OCI-LY7 (cell line): ENCODE measurements around the gene MEGF6. TPM values are rescaled to one million over a fixed set of nuclear protein-coding genes. Genes with fewer than 3 reads are reported as not detected.

Source experiments
- BruUV-seq: library from RNA; stranded (reverse); fragments of 400-500 nt; replicated peaks from 2 replicates; lab custom pipeline; 2021; lab: Mats Ljungman, UMichigan
- CTCF ChIA-PET: fragments of 300-600 bp; sonication (Branson Sonifier 250); formaldehyde crosslinking; loops from one replicate; lab custom pipeline; 2022; ENCODE audit warnings: antibody characterized with exemption; ENCODE audit not compliant: unreplicated experiment; lab: Charles Lee
- POLR2A ChIA-PET: fragments of 300-600 bp; sonication (Branson Sonifier 250); formaldehyde crosslinking; loops from one replicate; lab custom pipeline; 2022; ENCODE audit warnings: antibody characterized with exemption; lab: Charles Lee
- DNase-seq: peaks from one replicate; pipeline ENCODE4 v3.0.0-alpha.2; 2015; ENCODE audit warnings: low spot score
- H2AFZ ChIP-seq: fragments of 200-600 bp; sonication (generic), shearing (Covaris generic); 2 replicates; pipeline ENCODE4 v1.6.1; 2014; ENCODE audit warnings: mild to moderate bottlenecking, antibody characterized with exemption, low read length, moderate library complexity
- H3K27ac ChIP-seq: fragments of 200-600 bp; sonication (generic); 2 replicates; pipeline ENCODE4 v1.5.1; 2014; ENCODE audit warnings: mixed run types, low read depth, mild to moderate bottlenecking, moderate library complexity, low read length, inconsistent platforms; ENCODE audit not compliant: poor library complexity, severe bottlenecking
- H3K36me3 ChIP-seq: fragments of 200-600 bp; sonication (generic); 2 replicates; pipeline ENCODE4 v1.6.1; 2014; ENCODE audit warnings: mild to moderate bottlenecking, antibody characterized with exemption, low read length, moderate library complexity, mixed read lengths; ENCODE audit not compliant: insufficient read depth
- H3K4me1 ChIP-seq: fragments of 200-600 bp; sonication (generic); 2 replicates; pipeline ENCODE4 v1.5.1; 2014; ENCODE audit warnings: mild to moderate bottlenecking, low read length; ENCODE audit not compliant: insufficient read depth, poor library complexity, severe bottlenecking
- H3K4me2 ChIP-seq: fragments of 200-600 bp; sonication (generic); 2 replicates; pipeline ENCODE4 v1.6.1; 2014; ENCODE audit warnings: mild to moderate bottlenecking, low read length
- H3K4me3 ChIP-seq: fragments of 200-600 bp; sonication (generic); 2 replicates; pipeline ENCODE4 v1.5.1; 2014; ENCODE audit warnings: mild to moderate bottlenecking, low read depth, low read length; ENCODE audit not compliant: poor library complexity, severe bottlenecking
- H3K79me2 ChIP-seq: fragments of 200-600 bp; sonication (generic); 2 replicates; pipeline ENCODE4 v1.6.1; 2016; ENCODE audit warnings: low read depth, mild to moderate bottlenecking, low read length, moderate library complexity, mixed read lengths; ENCODE audit not compliant: insufficient read depth
- H3K9me2 ChIP-seq: fragments of 200-600 bp; sonication (generic); 2 replicates; pipeline ENCODE4 v1.6.1; 2016; ENCODE audit warnings: mild to moderate bottlenecking, low read length, mixed read lengths; ENCODE audit not compliant: insufficient read depth
- H3K9me3 ChIP-seq: fragments of 200-600 bp; sonication (generic); 2 replicates; pipeline ENCODE4 v1.6.1; 2014; ENCODE audit warnings: mild to moderate bottlenecking, mixed run types, low read length, mixed read lengths
- H4K20me1 ChIP-seq: fragments of 200-600 bp; sonication (generic); 2 replicates; pipeline ENCODE4 v1.6.1; 2014; ENCODE audit warnings: mild to moderate bottlenecking, antibody characterized with exemption, low read length, moderate library complexity, mixed read lengths; ENCODE audit not compliant: insufficient read depth
- CTCF ChIP-seq: fragments of 200-600 bp; sonication (generic); conservative IDR thresholded peaks from 2 replicates; pipeline ENCODE4 v1.5.1; 2014; ENCODE audit warnings: mild to moderate bottlenecking, antibody characterized with exemption, low read length, moderate library complexity, mixed read lengths
- EZH2phosphoT487 ChIP-seq: fragments of 200-600 bp; sonication (generic); IDR thresholded peaks from 2 replicates; pipeline ENCODE4 v1.6.1; 2018; ENCODE audit warnings: low read depth, borderline replicate concordance, mild to moderate bottlenecking, mixed run types, antibody characterized with exemption, low read length, moderate library complexity, mixed read lengths
- intact Hi-C: fragments of 100-400 bp; cut with micrococcal nuclease; formaldehyde crosslinking; loops from one replicate; pipeline ENCODE4 v1.10.0; 2022; ENCODE audit not compliant: unreplicated experiment
- total RNA-seq, 2 experiments: library from RNA; depleted of rRNA in 1 of 2; stranded (reverse); fragments of >200 nt in 1 of 2; shearing (Covaris generic) in 1 of 2; gene quantifications; 2 replicates each; pipeline ENCODE4 v1.2.3, GENCODE V29; 2014 to 2022

The MEGF6 gene
- total RNA-seq, 2 experiments from 2014 or later, result 0.15 to 0.32 TPM

DNA sequence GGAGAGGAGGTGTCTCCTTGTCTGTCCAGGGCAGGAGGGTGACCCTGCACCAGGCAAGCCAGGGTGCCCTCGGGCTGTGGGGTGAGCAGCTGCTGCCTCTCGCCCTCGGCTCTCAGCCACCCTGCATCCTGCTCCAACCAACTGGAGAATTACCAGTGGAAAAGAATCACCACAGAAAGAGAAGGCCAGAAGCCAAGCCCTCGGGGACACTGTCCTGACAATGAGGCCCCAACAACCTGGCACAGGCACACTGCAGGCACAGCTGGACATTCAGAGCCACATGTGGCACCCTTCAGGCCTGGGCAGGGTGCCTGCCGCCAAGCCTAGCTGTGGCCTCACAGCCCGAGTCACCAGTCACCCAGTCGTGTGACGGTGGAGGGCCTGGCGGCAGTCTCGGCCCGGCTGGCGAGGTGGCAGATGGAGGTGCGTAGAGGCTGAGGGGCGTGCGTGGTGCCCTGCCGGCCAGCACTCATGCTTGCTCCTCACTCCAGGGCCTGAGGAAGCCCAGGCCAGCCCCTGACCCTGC is 12.0 kb downstream of the MEGF6 start:
- Histone ChIP-seq H3K79me2 (no peaks in the 10 kb centered on the region), H3K36me3 (no peaks in the 10 kb centered on the region), H3K27ac (no peak overlapping the region), H4K20me1 (no peaks in the 10 kb centered on the region), H3K9me2 (no peaks in the 10 kb centered on the region), H3K4me1 (peaks cover 24% of the 10 kb centered on the region), H3K4me3 (no peak overlapping the region), H2AFZ (no peak overlapping the region), H3K4me2 (no peak overlapping the region), H3K9me3 (no peaks in the 10 kb centered on the region)
- POLR2A ChIA-PET, result no interaction called here
- no peak for TF ChIP-seq CTCF
- no peak for TF ChIP-seq EZH2phosphoT487
- DNase-seq, result no peak
- intact Hi-C loops, result no loop called here
- BruUV-seq, result no TSS peak
- CTCF ChIA-PET, result no interaction called here

GRCh38 chr1:3598522-3599285 is 12.6 kb downstream of the MEGF6 start:
- Histone ChIP-seq H3K36me3 (no peaks in the 10 kb centered on the region), H3K27ac (no peak overlapping the region), H3K9me2 (no peaks in the 10 kb centered on the region), H3K9me3 (no peaks in the 10 kb centered on the region), H3K4me3 (no peak overlapping the region), H2AFZ (no peak overlapping the region), H3K79me2 (no peaks in the 10 kb centered on the region), H4K20me1 (no peaks in the 10 kb centered on the region), H3K4me1 (peaks cover 25% of the 10 kb centered on the region), H3K4me2 (no peak overlapping the region)
- ChIA-PET POLR2A (interaction anchor here (0.6 kb wide), 1 partner anchor 761 kb away, joined by 4 read pairs; no protein-coding TSS in a partner anchor), CTCF (no interaction called here)
- no TSS peak for BruUV-seq
- DNase-seq, result no peak
- TF ChIP-seq CTCF (no peak), EZH2phosphoT487 (no peak)
- intact Hi-C loops, result no loop called here

DNA sequence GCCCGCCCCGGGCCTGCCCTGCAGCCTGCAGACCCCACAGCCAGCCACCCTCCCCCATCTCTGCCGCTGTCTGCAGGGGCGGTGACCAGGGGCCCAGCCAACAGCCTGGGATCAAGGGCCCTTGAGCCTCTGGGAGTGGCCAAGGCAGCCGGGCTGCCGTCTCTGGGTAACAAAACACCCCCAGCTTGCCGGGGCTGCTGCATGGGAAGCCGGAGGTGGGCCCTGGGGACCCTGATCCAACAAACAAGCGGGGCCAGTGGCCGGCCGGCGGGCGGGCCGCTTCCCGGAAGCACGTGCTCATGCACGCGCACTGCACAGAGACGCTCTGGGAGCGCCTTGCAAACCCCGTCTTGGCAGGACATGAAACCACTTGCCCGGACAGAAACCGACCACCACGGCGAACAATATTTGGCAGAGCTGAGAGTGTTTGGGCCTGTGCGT is 13.2 kb downstream of the MEGF6 start:
- ChIA-PET CTCF (no interaction called here), POLR2A (no interaction called here)
- BruUV-seq, result no TSS peak
- intact Hi-C loops, result no loop called here
- H4K20me1 ChIP-seq, result no peaks in the 10 kb centered on the region
- peak overlapping the region; percentile 16 for H3K4me3 ChIP-seq
- H2AFZ ChIP-seq, result peak overlapping the region; percentile 48
- H3K9me3 ChIP-seq, result no peaks in the 10 kb centered on the region
- peak overlapping the region; percentile 57 for H3K4me2 ChIP-seq
- H3K27ac ChIP-seq, result peak overlapping the region; percentile 52
- no peak for DNase-seq
- H3K36me3 ChIP-seq, result no peaks in the 10 kb centered on the region
- H3K9me2 ChIP-seq, result no peaks in the 10 kb centered on the region
- peaks cover 29% of the 10 kb centered on the region for H3K4me1 ChIP-seq
- H3K79me2 ChIP-seq, result no peaks in the 10 kb centered on the region
- TF ChIP-seq CTCF, result no peak
